H1 (cell line): Measurements from ENCODE around the gene SEMA3A. TPM values are rescaled to one million over a fixed set of nuclear protein-coding genes. Genes with fewer than 3 reads are reported as not detected.

ENCODE experiments used
- ATF3 ChIP-seq: IDR thresholded peaks from 2 replicates; pipeline ENCODE4 v1.6.1; 2011; ENCODE audit warnings: low read depth, mild to moderate bottlenecking, low read length; ENCODE audit not compliant: insufficient read depth
- BACH1 ChIP-seq: IDR thresholded peaks from 2 replicates; pipeline ENCODE4 v1.6.1; 2012; ENCODE audit warnings: low read length, improper control_type of control experiment
- HDAC2 ChIP-seq, 2 experiments: fragments of 300-600 bp in 1 of 2; sonication (generic) in 1 of 2; IDR thresholded peaks; 2 replicates each; pipeline ENCODE4 v1.6.1; 2011 to 2012; ENCODE audit warnings: low read depth in 2 of 2, low read length in 2 of 2, mild to moderate bottlenecking in 2 of 2, moderate library complexity in 2 of 2, borderline replicate concordance in 1 of 2, inconsistent platforms in 1 of 2
- PHF8 ChIP-seq: fragments of 200-600 bp; sonication (generic); conservative IDR thresholded peaks from 2 replicates; pipeline ENCODE4 v1.7.1; 2012; ENCODE audit warnings: low read depth, mild to moderate bottlenecking, inconsistent platforms, low read length, moderate library complexity
- SIX5 ChIP-seq: IDR thresholded peaks from 2 replicates; pipeline ENCODE4 v1.6.1; 2011; ENCODE audit warnings: mild to moderate bottlenecking, low read depth, low read length
- TAF7 ChIP-seq: optimal IDR thresholded peaks from 2 replicates; pipeline ENCODE3; 2011; ENCODE audit warnings: low read depth, mild to moderate bottlenecking, inconsistent platforms, low read length, moderate library complexity, borderline replicate concordance
- polyA plus RNA-seq, 7 experiments: library from polyadenylated mRNA; depleted of rRNA in 3 of 7; stranded (reverse) in 5 of 7; unstranded in 2 of 7; fragments of >200 nt in 5 of 7; fragments of 200-250 nt in 2 of 7; gene quantifications; 1 replicate in 5 of 7; 2 replicates in 1 of 7; 4 replicates in 1 of 7; pipeline versions ENCODE4 v1.2.1 to v1.2.3, GENCODE V29; 2011 to 2013; ENCODE audit warnings: missing spikeins in 2 of 7, mixed read lengths in 2 of 7
- total RNA-seq: library from RNA; stranded (reverse); fragmentation: NEBNext Ultra II Directional; extraction: Animal tissue kit (Norgen Biotek cat#: 25700); gene quantifications from 2 replicates; pipeline ENCODE4 v1.2.1, GENCODE V29; 2021
- TF ChIP-seq, protein P1 (sequence below): fragments of 300-600 bp; sonication (generic); IDR thresholded peaks from 2 replicates; pipeline ENCODE4 v1.7.1; 2012; ENCODE audit warnings: low read length, moderate library complexity, mild to moderate bottlenecking, inconsistent platforms; ENCODE audit not compliant: insufficient replicate concordance

Gene SEMA3A
- total and polyA plus RNA-seq, 2 of the 8 experiments (the other 6 are each of a cell fraction or from before 2014, with no cell fraction given) = 8.1 to 45.9 TPM

DNA sequence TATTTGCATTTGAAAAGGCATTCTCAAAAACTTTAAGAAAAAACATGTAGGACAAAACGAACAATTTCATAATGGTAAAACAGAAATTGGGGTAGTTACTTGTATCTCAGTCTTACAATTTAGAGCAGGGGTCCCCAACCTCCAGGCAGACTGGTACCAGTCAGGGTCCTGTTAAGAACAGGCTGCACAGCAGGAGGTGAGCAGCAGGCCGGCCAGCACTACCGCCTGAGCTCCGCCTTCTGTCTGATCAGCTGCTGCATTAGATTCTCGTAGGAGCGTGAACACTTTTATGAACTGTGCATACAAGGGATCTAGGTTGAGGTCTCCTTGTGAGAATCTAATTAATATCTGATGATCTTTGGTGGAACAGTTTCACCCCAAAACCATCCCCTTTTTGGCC is 77.3 kb downstream of the SEMA3A start (continued):
- TF ChIP-seq, protein P1, sequence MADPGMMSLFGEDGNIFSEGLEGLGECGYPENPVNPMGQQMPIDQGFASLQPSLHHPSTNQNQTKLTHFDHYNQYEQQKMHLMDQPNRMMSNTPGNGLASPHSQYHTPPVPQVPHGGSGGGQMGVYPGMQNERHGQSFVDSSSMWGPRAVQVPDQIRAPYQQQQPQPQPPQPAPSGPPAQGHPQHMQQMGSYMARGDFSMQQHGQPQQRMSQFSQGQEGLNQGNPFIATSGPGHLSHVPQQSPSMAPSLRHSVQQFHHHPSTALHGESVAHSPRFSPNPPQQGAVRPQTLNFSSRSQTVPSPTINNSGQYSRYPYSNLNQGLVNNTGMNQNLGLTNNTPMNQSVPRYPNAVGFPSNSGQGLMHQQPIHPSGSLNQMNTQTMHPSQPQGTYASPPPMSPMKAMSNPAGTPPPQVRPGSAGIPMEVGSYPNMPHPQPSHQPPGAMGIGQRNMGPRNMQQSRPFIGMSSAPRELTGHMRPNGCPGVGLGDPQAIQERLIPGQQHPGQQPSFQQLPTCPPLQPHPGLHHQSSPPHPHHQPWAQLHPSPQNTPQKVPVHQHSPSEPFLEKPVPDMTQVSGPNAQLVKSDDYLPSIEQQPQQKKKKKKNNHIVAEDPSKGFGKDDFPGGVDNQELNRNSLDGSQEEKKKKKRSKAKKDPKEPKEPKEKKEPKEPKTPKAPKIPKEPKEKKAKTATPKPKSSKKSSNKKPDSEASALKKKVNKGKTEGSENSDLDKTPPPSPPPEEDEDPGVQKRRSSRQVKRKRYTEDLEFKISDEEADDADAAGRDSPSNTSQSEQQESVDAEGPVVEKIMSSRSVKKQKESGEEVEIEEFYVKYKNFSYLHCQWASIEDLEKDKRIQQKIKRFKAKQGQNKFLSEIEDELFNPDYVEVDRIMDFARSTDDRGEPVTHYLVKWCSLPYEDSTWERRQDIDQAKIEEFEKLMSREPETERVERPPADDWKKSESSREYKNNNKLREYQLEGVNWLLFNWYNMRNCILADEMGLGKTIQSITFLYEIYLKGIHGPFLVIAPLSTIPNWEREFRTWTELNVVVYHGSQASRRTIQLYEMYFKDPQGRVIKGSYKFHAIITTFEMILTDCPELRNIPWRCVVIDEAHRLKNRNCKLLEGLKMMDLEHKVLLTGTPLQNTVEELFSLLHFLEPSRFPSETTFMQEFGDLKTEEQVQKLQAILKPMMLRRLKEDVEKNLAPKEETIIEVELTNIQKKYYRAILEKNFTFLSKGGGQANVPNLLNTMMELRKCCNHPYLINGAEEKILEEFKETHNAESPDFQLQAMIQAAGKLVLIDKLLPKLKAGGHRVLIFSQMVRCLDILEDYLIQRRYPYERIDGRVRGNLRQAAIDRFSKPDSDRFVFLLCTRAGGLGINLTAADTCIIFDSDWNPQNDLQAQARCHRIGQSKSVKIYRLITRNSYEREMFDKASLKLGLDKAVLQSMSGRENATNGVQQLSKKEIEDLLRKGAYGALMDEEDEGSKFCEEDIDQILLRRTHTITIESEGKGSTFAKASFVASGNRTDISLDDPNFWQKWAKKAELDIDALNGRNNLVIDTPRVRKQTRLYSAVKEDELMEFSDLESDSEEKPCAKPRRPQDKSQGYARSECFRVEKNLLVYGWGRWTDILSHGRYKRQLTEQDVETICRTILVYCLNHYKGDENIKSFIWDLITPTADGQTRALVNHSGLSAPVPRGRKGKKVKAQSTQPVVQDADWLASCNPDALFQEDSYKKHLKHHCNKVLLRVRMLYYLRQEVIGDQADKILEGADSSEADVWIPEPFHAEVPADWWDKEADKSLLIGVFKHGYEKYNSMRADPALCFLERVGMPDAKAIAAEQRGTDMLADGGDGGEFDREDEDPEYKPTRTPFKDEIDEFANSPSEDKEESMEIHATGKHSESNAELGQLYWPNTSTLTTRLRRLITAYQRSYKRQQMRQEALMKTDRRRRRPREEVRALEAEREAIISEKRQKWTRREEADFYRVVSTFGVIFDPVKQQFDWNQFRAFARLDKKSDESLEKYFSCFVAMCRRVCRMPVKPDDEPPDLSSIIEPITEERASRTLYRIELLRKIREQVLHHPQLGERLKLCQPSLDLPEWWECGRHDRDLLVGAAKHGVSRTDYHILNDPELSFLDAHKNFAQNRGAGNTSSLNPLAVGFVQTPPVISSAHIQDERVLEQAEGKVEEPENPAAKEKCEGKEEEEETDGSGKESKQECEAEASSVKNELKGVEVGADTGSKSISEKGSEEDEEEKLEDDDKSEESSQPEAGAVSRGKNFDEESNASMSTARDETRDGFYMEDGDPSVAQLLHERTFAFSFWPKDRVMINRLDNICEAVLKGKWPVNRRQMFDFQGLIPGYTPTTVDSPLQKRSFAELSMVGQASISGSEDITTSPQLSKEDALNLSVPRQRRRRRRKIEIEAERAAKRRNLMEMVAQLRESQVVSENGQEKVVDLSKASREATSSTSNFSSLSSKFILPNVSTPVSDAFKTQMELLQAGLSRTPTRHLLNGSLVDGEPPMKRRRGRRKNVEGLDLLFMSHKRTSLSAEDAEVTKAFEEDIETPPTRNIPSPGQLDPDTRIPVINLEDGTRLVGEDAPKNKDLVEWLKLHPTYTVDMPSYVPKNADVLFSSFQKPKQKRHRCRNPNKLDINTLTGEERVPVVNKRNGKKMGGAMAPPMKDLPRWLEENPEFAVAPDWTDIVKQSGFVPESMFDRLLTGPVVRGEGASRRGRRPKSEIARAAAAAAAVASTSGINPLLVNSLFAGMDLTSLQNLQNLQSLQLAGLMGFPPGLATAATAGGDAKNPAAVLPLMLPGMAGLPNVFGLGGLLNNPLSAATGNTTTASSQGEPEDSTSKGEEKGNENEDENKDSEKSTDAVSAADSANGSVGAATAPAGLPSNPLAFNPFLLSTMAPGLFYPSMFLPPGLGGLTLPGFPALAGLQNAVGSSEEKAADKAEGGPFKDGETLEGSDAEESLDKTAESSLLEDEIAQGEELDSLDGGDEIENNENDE = no peak
- TF ChIP-seq SIX5 (no peak), TAF7 (no peak), ATF3 (no peak), PHF8 (no peak), BACH1 (no peak), HDAC2 (IDR thresholded peaks at IDR 0.05; ENCODE audit: borderline replicate concordance in 1 of 2, low read depth in 2 of 2, low read length in 2 of 2) (no peak)
